NOMO-1 (cell line): ENCODE results near the gene PIK3R4.

Experiments
- DNase-seq, 2 experiments: peaks; one replicate each; lab custom pipeline; 2025; ENCODE audit not compliant: unreplicated experiment in 2 of 2; lab: John Stamatoyannopoulos, UW

The PIK3R4 gene

GRCh38 chr3:130645261-130645660, 101.4 kb downstream of the PIK3R4 start:
- no peak for DNase-seq

- no peak for DNase-seq
These were observed 101.9 kb downstream of the PIK3R4 start for GRCh38 chr3:130644628-130645253.

- DNase-seq = no peak
These were observed 106.6 kb downstream of the PIK3R4 start for GRCh38 chr3:130640027-130640426.

- DNase-seq = no peak
These were observed 110.0 kb downstream of the PIK3R4 start for GRCh38 chr3:130636480-130637234.

GRCh38 chr3:130635978-130636377, 110.7 kb downstream of the PIK3R4 start:
- DNase-seq = no peak

- no peak for DNase-seq
These were observed 111.3 kb downstream of the PIK3R4 start for GRCh38 chr3:130635285-130635684.
